HG02798 (cell line): ENCODE results near the gene DIAPH1.

Experiments
- ATAC-seq: cut with Tn5 transposase; IDR thresholded peaks from one replicate; pipeline ENCODE4 v1.9.1; 2021; ENCODE audit warnings: mild to moderate bottlenecking; ENCODE audit not compliant: unreplicated experiment, poor library complexity

The DIAPH1 gene

DNA sequence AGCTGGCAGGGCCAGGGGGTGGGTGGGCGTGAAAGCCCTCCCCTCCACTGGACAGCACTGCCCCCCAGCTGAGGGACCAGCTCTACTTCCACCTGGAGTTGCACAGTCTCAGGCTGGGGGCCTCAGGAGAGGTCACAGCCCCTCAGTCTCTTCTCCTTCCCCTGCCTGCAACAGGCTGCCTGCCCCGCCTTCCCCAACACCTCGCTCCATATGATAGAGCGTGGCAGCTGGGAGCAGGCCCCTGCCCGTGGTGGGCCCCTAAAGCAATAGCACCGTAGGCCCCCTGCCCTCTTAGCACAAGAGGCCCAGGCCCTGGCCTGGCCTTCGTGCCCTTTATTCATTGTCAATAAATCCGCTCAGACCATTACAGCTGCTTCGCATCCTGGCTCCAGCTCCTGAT lies 21.9 kb upstream of the DIAPH1 start:
- ATAC-seq, result no peak

DNA sequence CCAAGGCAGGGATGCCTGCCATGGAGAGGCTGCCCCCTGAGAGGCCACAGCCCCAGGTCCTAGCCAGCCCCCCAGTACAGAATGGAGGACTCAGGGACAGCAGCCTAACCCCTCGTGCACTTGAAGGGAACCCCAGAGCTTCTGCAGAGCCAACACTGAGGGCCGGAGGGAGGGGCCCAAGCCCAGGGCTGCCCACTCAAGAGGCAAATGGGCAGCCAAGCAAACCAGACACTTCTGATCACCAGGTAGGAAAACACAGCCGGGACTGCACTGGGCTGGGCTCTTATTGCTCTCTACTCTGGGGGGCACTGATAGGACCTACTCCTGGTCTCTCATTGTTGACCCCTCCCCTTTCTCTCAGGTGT lies 21.2 kb upstream of the DIAPH1 start:
- ATAC-seq, result no peak

DNA sequence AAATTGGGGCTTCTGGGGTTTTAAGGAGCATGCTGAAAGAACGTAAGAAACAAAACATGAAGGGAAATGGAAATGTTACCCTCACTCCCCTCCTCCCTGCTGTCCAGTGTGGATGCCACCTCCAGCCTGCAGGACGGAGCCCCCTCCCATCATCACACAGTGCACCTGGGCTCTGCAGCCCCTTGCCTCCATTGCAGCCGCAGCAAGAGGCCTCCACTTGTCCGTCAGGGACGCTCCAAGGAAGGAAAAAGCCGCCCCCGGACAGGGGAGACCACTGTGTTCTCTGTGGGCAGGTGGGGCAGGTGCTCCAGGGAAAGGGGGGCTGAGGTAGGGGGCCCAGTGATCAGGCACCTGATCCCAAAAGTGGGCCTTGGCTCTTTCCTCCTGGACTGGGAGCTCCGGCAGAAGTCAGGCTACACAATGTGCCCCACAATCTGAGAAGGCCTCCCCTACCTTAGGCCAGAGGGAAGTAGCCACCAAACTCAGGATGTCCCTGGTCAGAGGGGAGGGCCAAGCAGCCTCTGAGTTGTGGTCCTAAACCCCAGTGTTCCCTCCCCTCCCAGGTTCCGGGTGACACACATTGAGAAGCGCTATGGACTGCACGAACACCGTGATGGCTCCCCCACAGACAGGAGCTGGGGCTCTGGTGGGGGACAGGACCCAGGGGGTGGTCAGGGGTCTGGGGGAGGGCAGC lies 20.7 kb upstream of the DIAPH1 start:
- ATAC-seq, result no peak

DNA sequence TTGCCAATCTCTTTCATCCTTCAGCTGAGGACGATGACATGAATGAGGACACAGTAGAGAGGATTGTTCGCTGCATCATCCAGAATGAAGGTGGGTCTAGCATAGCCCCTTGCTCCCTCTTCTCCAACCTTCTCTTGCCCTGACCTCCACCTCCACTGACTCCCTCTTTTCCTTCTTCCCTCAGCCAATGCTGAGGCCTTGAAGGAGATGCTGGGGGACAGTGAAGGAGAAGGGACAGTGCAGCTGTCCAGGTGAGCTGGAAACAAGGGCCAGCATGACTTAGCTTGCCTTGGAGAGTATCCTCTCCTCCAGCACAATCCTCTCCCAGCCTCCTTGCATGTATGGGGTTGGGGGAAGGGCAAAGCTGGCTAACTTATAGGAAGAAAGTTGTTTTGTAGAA lies 20.0 kb upstream of the DIAPH1 start:
- no peak for ATAC-seq

DNA sequence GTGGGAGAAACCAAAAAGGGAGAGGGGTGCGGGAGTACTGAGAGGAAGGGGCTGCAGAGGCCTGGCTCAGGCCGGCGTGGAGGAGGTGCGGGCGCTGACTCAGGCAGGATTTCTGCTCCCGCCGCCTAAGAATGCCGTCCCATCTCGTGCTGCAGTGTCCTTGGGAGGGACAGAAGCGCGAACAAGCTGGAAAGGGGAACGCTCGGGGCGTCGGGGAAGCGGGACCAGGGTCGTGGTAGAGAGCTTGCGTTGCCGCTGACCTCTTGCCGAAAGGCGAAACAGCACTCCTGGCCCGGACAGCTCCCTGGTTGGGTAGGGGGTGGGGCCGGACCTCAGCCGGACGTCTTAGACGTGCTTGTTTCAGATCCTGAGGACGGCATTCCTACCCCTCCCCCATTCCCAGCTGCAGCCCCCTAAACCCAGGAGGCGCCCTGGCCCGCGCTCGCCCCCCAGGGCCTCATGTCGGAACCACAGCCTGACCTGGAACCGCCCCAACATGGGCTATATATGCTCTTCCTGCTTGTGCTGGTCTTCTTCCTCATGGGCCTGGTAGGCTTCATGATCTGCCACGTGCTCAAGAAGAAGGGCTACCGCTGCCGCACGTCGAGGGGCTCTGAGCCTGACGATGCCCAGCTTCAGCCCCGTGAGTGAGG lies 19.1 kb upstream of the DIAPH1 start:
- peak; percentile 21 for ATAC-seq

DNA sequence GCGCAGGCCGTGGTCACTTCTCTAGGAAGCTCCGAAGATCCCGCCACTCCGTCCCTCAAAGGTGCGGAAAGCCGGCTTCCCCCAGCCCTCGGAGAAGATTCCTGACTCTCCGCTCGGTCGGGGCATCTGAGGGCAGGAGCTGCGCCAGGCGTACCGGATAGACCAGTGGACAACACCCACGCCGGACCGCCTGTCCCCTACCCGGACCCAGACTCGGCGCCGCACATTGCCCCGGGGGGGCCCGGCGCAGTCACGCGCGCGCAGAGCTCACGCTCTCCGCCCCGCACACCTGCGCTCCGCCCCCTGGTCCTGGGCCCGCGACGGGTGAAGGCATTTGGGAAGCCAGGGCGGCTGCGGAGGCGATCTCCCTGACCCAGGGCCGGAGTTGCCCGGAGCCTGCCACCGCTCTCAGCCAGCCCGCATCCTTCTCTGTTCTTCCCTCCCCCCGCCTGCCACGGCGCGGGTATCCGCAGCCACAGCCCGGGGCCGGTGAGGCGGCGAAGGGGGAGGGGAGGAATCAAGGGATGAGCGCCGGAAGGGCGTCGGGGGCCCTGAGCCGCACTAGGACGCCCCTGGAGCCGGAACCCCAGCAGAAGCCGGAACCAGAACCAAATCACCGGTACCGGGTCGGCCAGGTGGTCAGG lies 18.4 kb upstream of the DIAPH1 start:
- peak; percentile 24 for ATAC-seq

DNA sequence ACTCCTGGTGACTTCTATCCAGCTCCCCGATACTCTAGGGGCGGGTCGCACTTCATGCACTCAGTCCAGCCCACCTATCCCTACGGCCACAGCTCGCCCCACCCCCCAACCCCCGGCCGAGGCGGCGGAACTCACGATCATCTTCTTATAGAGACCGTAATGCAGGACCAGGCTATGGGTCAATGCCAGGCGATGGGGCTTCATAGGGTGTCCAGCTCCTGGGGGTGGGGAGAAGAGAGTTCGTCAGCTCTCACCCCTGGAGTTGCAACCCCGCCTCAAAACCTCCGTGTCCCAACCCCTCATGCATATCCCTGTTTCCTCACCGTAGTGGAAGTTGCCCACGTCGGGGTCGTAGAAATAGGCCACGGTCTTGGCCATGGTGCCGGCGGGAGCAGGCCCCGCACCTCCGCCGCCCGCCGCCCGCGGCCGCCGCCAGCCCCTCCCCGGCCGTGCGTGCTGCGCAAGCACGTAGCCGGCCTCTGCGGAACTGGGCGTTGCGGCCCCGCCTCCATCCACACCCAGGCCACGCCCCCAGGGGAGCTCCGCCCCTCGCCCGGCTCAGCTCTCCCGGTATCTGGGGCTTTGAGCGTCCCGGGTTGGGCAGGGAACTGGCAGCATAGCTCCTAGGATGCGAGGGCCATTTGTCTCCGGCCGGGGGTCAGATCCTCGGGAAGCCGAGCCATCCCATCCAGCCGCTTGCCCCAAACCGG lies 17.8 kb upstream of the DIAPH1 start, which contains the start of the genes HDAC3 and RELL2:
HDAC3 (minus strand) TSS at position 437 of the 710 bp plus-strand sequence; CDS start at position 378, 59 bp downstream.
RELL2 (plus strand) TSS at position 585 of the 710 bp plus-strand sequence. CDS start 1,229 bp downstream, outside the sequence.
- ATAC-seq, result peak; percentile 80

DNA sequence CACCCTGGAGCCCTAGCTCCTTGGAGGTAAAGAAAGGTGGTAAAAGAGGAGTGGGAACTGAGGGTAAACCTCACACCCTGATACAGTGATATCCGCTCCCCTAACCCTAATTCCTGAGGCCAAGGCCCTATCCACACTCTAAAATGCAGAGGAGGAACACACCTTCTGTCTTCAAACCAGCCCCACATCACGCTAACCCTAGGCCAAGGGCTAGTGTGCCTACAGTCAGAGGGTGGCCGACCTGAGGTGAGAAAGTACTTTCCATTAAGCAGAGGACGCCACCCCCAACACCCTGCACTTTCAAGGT lies 17.3 kb upstream of the DIAPH1 start:
- no peak for ATAC-seq

DNA sequence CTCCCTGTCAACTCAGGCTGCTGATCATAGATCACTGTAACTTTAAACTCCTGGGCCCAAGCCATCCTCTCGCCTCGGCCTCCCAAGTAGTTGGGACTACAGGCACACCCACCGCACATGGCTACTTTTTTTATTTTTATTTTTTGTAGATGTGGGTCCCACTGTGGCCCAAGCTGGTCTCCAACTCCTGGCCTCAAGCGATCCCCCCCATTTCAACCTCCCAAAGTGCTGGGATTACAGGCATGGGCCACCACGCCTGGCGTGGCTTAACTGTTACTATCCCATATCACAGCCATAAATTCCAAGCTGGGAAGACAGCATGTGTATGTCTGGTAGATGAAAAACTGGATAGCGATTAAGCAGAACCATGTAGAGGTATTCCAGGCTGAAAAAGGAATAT lies 16.8 kb upstream of the DIAPH1 start:
- no peak for ATAC-seq

DNA sequence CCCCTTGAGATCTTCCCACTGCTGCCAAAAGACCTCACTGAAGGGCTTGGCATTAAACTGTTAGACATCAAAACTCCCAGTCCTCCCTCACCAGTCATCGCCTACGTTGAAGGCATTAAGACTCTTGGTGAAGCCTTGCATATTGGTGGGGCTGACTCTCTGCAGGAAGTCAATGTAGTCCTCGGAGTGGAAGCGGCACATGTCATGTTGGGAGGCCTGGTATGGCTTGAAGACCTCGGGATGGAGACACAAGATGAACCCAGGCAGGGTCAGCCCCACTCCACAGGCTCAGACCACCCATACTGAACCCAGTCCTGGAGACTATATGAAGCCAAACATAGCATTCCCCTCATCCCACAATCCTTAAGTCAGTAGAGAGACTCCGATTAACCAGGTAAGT lies 15.9 kb upstream of the DIAPH1 start:
- no peak for ATAC-seq

DNA sequence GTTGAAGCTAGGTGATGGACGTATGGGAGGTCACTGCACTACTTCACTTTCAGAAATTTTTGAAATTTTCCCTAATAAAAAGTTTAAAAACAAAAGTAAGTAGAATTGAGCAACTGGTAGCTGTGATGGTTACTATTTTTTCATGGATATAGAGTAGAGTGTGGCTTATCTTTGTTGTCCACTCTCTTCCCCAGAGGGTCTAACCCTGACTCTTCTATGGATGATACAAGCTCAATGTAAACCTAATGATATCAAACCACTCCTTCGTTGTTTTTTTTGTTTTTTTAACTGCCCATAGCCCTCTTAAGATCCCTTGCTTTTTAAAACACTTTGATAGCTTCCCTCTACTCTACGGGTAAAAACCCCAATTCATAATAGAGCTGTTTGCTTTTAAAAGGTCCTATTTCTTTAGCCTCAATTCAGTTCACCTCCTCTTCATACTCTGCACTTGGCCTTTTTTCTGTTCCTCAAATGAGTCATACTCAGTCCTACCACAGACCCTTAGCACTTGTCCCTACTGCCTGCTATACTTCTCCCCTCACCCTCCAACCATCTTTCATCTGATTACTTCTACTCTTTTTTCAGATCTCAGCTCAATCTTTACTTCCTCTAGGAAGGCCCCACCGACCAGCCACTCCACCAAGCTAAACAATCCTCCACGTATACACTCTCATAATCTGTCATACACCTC lies 15.2 kb upstream of the DIAPH1 start:
- peak; percentile 66 for ATAC-seq

DNA sequence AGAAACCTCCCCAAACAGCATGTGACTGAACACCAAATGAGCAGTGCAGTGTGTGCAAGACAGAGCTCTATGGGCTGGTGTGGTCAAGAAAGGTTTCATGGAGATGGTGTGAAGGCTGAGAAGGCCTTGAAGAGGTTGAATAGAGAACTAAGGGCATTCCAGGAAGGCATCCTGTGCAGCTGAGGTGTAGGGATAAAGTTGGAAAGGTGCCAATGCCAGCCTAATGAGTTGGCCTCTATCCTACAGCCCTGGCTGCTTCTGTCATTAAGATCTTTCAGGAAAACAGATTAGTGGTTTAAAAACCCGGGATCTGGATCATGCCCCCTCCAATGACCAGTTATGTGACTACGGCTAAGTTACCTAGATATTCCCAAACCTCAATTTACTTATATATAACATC lies 13.8 kb upstream of the DIAPH1 start:
- no peak for ATAC-seq

DNA sequence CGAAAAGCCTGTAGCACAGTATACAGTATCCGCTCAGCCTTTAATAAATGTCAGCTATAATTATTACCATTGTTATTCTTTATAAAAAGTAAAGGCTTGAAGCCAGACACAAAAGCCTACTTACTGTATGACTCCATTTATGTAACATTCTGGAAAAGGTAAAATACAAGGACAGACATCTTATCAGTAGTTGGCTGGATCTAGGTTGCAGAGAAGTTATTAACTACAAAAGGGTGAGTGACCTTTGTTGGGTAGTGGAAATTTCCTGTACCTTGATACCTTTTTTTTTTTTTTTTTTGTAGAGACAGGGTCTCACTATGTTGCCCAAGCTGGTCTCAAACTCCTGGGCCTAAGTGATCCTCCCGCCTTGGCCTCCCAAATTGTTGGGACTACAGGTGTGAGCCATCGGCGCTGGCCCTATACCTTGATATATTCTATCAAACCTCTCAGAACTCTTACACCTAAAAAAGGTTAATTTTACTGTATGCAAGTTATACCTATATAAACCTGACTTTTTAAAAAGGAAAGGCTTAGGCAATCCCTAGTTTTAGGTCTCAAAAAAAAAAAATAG lies 11.9 kb upstream of the DIAPH1 start:
- ATAC-seq, result no peak

DNA sequence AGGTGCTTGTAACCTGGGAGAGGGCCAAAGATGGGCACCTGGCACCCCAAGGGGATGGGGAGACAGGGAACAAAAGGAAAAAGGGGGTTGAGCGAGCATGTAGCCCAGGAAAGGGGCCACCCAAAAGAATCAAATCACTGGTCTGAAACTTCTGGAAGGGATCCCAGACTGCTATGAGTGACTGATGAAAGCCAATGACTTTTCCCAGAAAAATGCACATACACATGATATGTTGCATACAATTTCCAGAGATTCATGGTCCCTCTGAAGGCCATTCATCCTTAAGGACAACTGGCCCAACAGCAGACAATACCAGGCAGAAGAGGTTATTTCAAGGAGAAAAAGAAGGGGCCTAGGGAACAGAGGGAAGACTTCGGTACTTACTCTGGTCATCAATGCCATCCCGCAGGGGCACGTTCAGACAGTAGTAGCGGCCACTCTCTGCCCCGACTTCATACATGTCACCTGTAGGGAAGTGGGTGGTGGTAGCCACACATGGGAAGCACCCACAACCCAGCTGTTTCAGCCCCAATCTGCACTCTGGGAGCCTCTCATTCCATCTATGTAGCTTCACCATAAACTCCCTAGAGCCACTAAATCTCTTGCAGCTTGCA lies 9.5 kb upstream of the DIAPH1 start:
- ATAC-seq, result no peak

DNA sequence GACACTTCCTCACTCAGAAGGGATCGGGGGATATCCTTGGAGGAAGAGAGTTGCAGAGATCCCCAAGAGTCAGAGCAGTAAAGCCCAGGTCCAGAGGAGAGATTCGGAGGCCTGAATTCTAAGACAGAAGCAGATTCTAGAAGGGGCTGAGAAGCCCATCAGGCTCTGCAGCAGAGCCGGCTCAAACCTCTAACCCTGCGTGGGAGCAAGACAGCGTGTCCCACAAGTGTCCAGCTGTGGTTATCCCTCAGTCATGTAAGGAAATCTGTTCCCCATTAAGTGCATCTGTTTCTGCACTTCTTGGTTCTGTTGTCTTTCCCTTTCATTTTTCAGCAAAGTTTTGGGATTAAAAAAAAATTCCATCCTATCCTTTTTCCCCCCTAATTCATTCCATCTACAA lies 4.8 kb upstream of the DIAPH1 start:
- ATAC-seq, result no peak

DNA sequence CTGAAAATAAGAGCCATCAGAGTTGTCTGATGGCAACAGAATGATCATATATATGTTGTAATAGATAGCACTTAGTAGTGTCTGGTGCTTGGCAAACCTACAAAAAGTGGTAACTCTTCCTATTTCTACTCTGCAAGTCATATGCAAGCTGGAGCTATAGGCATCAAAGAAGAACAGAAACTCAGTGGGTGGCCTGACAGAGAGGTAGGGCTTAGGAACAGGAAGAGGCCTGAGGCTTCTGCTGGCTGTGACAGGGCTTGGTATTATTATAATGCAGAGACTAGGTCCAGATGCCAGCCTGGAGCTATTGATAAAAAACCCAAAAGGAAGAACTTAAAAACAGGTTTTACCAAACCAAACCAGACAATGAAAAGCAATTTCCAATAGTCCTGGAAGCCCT lies 4.4 kb upstream of the DIAPH1 start:
- peak; percentile 51 for ATAC-seq

DNA sequence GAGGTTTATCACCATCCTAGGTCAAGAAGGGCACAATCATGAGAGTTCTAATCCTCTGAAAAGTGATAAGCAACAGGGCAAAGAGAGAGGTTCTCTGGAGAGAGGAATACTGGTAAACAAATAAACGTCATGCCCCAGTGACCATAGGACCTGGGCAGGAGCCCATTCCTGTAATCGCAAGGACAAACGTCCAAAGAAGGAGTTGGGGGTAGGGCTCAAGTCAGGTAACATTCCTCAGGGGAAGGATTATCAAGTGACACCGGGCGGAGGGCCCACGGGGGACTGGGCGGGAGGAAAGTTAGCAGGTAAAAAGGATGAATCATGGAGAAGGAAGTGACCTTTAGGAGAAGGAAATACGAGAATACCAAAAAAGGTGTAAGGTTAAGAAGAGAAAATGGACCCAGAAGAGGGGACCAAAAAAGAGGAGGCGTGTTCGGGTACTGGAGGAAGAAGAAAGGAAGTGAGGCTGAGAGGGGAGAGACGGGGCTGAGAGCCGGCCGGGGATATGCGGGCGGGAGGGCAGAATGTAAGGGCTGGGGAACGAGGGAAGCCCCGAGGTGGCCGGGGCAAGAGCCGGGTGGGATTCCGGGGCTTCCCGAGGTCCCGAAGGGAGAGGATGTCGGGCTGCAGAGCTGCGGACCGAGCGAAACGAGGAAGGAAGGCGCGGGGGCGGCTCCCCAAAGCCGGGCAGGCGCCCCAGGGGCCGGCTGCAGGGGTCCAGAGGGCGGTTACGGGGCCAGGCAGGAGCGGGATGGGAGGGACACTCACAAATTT lies 583 bp downstream of the DIAPH1 start:
- peak; percentile 22 for ATAC-seq

DNA sequence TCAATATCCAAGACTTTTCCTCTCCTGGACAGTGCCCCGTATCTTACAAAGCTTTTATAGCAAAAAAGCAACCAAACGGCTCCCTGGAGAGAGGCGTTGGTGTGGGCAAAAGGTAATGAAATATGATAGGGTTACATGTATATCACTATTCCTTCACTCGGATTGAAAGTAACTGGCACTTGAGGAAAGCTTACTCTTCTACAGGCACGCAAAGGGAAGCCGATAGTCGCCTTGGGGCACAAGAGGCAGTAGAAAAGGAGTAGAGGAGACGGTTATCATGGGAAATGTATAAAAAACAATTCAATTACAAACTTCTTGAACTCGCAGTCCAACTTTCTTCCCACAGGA lies 1.1 kb downstream of the DIAPH1 start:
- no peak for ATAC-seq

DNA sequence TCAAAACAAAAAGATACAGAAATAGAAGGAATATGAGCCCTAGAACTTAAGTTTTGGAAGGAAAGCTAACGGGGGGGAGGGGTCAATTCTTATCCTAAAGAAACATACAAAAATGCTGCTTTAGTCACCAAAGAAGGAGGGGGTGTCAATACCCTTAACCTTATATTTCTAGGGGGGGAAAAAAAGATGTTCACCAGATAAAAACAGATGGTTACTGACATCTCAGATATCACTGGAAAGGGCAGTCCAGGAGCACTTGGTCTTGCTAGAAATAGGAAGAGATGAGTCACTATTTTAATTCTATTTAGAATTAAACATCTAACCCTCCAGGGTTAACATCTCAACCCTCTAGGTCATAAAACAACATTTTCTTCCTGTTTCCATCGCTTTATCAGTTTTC lies 1.7 kb downstream of the DIAPH1 start:
- no peak for ATAC-seq
